DND-41 (cell line): ENCODE measurements around the gene GADD45G.
A peak's percentile ranks its signal among the peaks of the same experiment; 100 is the strongest.

Source experiments
- ATAC-seq: fragments of 200-7000 bp; cut with Tn5 transposase; 3 replicates; pipeline ENCODE4 v1.9.1; 2021; ENCODE audit warnings: low read depth; ENCODE audit not compliant: insufficient read depth
- DNase-seq: peaks from one replicate; pipeline ENCODE4 v3.0.0-alpha.2; 2020
- H2AFZ ChIP-seq: 2 replicates; pipeline ENCODE4 v1.6.0; 2012; ENCODE audit warnings: low read depth, low read length
- H3K27ac ChIP-seq: 2 replicates; pipeline ENCODE4 v1.5.1; 2012; ENCODE audit warnings: low read length, inconsistent platforms
- H3K27me3 ChIP-seq: fragments of 200-600 bp; sonication (generic); 2 replicates; pipeline ENCODE4 v1.6.0; 2012; ENCODE audit warnings: low read length, mild to moderate bottlenecking, inconsistent platforms; ENCODE audit not compliant: insufficient read depth, poor library complexity
- H3K36me3 ChIP-seq: 2 replicates; pipeline ENCODE4 v1.5.1; 2012; ENCODE audit warnings: low read length, inconsistent platforms; ENCODE audit not compliant: insufficient read depth
- H3K4me1 ChIP-seq: 2 replicates; pipeline ENCODE4 v1.5.1; 2012; ENCODE audit warnings: mild to moderate bottlenecking, low read length; ENCODE audit not compliant: insufficient read depth
- H3K4me2 ChIP-seq: 2 replicates; pipeline ENCODE4 v1.6.0; 2012; ENCODE audit warnings: mild to moderate bottlenecking, moderate library complexity, low read length, inconsistent platforms; ENCODE audit not compliant: insufficient read depth
- H3K4me3 ChIP-seq, 2 experiments: fragments of 200-600 bp in 1 of 2; shearing (Covaris generic) in 1 of 2; 2 replicates each; pipeline ENCODE4 v1.5.1; 2012 to 2016; ENCODE audit warnings: inconsistent platforms in 2 of 2, low read length in 2 of 2, mild to moderate bottlenecking in 2 of 2, low read depth in 1 of 2, moderate library complexity in 1 of 2
- H3K79me2 ChIP-seq: 2 replicates; pipeline ENCODE4 v1.6.0; 2012; ENCODE audit warnings: low read length, inconsistent platforms; ENCODE audit not compliant: insufficient read depth
- H3K9ac ChIP-seq: 2 replicates; pipeline ENCODE4 v1.6.0; 2012; ENCODE audit warnings: low read depth, mild to moderate bottlenecking, inconsistent platforms, low read length, moderate library complexity
- H3K9me3 ChIP-seq: 2 replicates; pipeline ENCODE4 v1.5.1; 2012; ENCODE audit warnings: low read length, moderate library complexity, mild to moderate bottlenecking, inconsistent platforms; ENCODE audit not compliant: insufficient read depth, severe bottlenecking
- H4K20me1 ChIP-seq: 2 replicates; pipeline ENCODE4 v1.6.0; 2012; ENCODE audit warnings: low read length; ENCODE audit not compliant: insufficient read depth
- CTCF ChIP-seq: IDR thresholded peaks from 2 replicates; pipeline ENCODE4 v1.5.1; 2012; ENCODE audit warnings: borderline replicate concordance, low read length, moderate library complexity, mild to moderate bottlenecking; ENCODE audit not compliant: poor library complexity, severe bottlenecking; ENCODE audit errors: extremely low read depth
- EZH2 ChIP-seq: IDR thresholded peaks from 3 replicates; pipeline ENCODE4 v1.6.1; 2012; ENCODE audit warnings: borderline replicate concordance, low read depth, mild to moderate bottlenecking, moderate library complexity, low read length, inconsistent platforms; ENCODE audit not compliant: severe bottlenecking

The GADD45G gene

DNA sequence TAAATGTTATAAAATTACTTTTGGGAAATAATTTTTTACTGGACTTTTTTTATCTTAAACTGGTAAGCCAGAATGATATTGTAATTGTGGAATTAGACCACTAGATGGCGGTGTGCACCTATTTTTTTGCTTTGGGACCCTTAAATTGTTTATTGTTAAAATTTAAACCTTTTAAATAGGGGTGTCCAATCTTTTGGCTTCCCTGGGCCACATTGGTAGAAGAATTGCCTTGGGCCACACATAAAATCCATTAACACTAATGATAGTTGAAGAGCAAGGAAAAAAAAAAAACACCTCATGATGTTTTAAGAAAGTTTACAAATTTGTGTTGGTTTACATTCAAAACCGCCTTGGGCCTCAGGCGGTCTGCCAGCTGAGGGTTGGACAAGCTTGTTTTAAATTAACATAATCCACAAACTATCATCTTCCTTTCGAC, 28.4 kb upstream of the GADD45G start:
- Histone ChIP-seq H2AFZ (no peak overlapping the region), H3K4me3 (no peak overlapping the region), H4K20me1 (no peaks in the 10 kb centered on the region), H3K27me3 (peaks cover 3% of the 10 kb centered on the region), H3K4me1 (peaks cover 7% of the 10 kb centered on the region), H3K4me2 (no peak overlapping the region), H3K9me3 (peaks cover 2% of the 10 kb centered on the region), H3K79me2 (no peaks in the 10 kb centered on the region), H3K27ac (no peak overlapping the region), H3K36me3 (no peaks in the 10 kb centered on the region), H3K9ac (no peak overlapping the region)
- ATAC-seq (no peak), DNase-seq (peak; percentile 25)
- peak; percentile 67 for TF ChIP-seq CTCF
- no peak for TF ChIP-seq EZH2

DNA sequence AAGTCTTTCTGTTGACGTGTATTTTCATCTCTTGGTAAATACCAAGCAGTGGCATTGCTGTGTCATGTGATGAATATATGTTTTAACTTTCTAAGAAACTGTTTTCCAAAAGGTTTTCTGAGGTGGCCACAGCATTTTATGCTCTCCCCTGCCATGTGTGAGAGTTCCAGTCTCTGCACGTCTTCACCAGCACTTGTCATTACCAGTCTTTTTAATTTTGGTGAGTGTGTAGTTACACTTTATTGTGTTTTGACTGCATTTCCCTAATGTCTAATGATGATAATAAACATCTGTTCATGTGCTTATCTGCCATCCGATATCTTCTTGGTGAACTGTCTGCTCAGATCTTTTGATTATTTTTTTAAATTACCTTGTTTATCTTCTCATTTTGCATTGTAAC, 27.4 kb upstream of the GADD45G start:
- DNase-seq, result no peak
- Histone ChIP-seq H3K27ac (no peak overlapping the region), H2AFZ (no peak overlapping the region), H4K20me1 (no peaks in the 10 kb centered on the region), H3K4me2 (no peak overlapping the region), H3K4me3 (no peak overlapping the region), H3K79me2 (no peaks in the 10 kb centered on the region), H3K27me3 (peaks cover 3% of the 10 kb centered on the region), H3K9me3 (peaks cover 2% of the 10 kb centered on the region), H3K4me1 (peaks cover 7% of the 10 kb centered on the region), H3K9ac (no peak overlapping the region), H3K36me3 (no peaks in the 10 kb centered on the region)
- ATAC-seq, result no peak
- TF ChIP-seq EZH2 (no peak), CTCF (no peak)

GRCh38 chr9:89579741-89580385, 24.9 kb upstream of the GADD45G start:
- no peaks in the 10 kb centered on the region for H3K4me1 ChIP-seq
- ATAC-seq, result peak; percentile 53; the same call in 2 of the 3 replicates
- no peak overlapping the region for H3K9ac ChIP-seq
- no peak overlapping the region for H2AFZ ChIP-seq
- no peaks in the 10 kb centered on the region for H4K20me1 ChIP-seq
- no peak for DNase-seq
- no peak overlapping the region for H3K4me2 ChIP-seq
- no peaks in the 10 kb centered on the region for H3K79me2 ChIP-seq
- peaks cover 2% of the 10 kb centered on the region for H3K9me3 ChIP-seq
- H3K36me3 ChIP-seq, result no peaks in the 10 kb centered on the region
- H3K4me3 ChIP-seq, result no peak overlapping the region
- H3K27ac ChIP-seq, result no peak overlapping the region
- peaks cover 3% of the 10 kb centered on the region for H3K27me3 ChIP-seq
- TF ChIP-seq CTCF (no peak), EZH2 (no peak)
